ENCODE results near the gene PRTN3.

The PRTN3 gene

DNA sequence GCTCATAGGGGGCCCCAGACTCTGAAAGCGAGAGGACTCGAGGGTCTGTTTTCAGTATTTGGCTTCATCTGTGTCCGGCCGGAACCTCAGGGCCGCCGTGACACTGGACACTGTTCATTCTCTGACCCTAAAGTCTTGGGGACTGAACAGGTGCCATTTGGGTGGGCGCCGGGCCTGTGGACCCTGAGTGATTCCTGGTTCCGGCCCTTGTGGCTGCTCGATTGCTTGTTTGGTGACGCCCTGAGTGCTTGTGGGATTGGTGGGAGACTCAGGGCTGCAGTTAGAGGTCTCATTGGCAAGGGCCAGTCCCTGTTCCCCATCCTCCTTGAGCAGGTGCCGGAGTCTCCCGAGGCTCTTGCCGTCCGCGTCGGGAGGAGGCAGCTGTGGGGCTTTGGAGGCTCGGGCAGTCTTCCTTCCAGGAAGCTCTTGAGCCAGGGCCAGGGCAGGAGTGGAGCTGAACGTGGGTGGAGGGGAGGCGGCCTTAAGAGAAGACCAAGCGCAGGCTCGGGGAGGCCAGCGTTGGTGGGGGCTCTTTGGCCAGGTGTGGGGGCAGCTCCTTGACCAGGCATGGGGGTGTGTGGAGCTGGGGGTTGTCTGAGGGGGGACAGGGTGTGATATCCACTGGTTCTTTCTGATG, 38.8 kb upstream of the PRTN3 start:
- intact Hi-C loops (cut with DNase I), result no loop called here
- DNase-seq, result peak in 1 of 10 donors; percentile 81

GRCh38 chr19:802498-803098, 38.2 kb upstream of the PRTN3 start:
- intact Hi-C loops (cut with DNase I), result no loop called here
- no peak for DNase-seq

GRCh38 chr19:803099-803561, 37.7 kb upstream of the PRTN3 start:
- intact Hi-C loops (cut with DNase I), result no loop called here

GRCh38 chr19:803686-804418, 36.9 kb upstream of the PRTN3 start:
- intact Hi-C loops (cut with DNase I), result no loop called here

More at GRCh38 chr19:803099-803561, 37.7 kb upstream of the PRTN3 start:
- no peak for DNase-seq

GRCh38 chr19:804419-805165, 36.2 kb upstream of the PRTN3 start:
- peak in 1 of 10 donors; percentile 78 for DNase-seq
- intact Hi-C loops (cut with DNase I), result no loop called here

More at GRCh38 chr19:803686-804418, 36.9 kb upstream of the PRTN3 start:
- peak in 1 of 10 donors; percentile 81 for DNase-seq

- no peak for DNase-seq
Measured at GRCh38 chr19:805166-805551, 35.6 kb upstream of the PRTN3 start.

GRCh38 chr19:805600-806550, 34.9 kb upstream of the PRTN3 start:
- intact Hi-C loops (cut with DNase I), result no loop called here
- DNase-seq, result peak in 1 of 10 donors; percentile 81

More at GRCh38 chr19:805166-805551, 35.6 kb upstream of the PRTN3 start:
- intact Hi-C loops (cut with DNase I), result no loop called here

DNA sequence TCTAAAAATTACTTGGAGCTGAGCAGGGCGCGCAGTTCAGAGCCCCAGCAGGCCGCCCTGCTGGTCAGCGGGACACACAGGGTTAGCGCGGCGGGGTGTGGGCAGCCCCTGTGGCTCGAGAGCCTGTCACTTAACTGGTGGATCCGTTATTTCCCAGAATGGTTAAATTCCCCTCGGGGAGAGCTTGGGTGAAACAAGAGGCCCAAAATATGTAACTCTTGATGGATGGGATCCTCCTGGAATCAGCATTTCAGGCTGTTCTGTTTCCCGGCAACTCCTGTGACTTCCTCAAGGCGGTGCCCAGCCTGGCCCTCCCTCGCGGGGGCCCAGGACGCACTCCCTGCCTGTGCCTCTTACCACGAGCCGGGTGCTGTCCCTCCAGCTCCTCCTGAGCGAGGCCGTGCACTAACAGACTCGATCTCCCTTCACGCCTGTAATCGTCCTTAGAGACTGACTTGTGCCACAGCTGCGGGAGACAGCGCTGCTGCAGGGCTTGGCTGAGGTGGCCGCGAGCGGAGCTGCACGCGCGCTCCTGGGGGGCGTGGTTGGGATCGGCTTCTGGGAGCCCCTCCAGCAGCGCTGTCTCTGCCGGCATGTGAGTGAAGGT, 33.9 kb upstream of the PRTN3 start:
- DNase-seq, result peak in 1 of 10 donors; percentile 83
- intact Hi-C loops (cut with DNase I), result no loop called here

GRCh38 chr19:807627-808422, 33.0 kb upstream of the PRTN3 start:
- intact Hi-C loops (cut with DNase I), result no loop called here
- peak in 2 of 10 donors; percentile 71 to 82 for DNase-seq

DNA sequence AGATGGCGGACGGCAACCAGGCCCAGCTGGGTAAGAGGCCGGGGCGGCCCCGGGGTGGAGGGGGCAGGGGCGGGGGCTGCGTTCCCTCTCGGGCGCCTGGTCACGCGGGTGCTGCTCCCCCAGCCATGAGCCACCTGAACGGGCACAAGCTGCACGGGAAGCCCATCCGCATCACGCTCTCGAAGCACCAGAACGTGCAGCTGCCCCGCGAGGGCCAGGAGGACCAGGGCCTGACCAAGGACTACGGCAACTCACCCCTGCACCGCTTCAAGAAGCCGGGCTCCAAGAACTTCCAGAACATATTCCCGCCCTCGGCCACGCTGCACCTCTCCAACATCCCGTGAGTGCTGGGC, 32.4 kb upstream of the PRTN3 start:
- DNase-seq, result peak in 1 of 10 donors; percentile 69
- intact Hi-C loops (cut with DNase I), result no loop called here

DNA sequence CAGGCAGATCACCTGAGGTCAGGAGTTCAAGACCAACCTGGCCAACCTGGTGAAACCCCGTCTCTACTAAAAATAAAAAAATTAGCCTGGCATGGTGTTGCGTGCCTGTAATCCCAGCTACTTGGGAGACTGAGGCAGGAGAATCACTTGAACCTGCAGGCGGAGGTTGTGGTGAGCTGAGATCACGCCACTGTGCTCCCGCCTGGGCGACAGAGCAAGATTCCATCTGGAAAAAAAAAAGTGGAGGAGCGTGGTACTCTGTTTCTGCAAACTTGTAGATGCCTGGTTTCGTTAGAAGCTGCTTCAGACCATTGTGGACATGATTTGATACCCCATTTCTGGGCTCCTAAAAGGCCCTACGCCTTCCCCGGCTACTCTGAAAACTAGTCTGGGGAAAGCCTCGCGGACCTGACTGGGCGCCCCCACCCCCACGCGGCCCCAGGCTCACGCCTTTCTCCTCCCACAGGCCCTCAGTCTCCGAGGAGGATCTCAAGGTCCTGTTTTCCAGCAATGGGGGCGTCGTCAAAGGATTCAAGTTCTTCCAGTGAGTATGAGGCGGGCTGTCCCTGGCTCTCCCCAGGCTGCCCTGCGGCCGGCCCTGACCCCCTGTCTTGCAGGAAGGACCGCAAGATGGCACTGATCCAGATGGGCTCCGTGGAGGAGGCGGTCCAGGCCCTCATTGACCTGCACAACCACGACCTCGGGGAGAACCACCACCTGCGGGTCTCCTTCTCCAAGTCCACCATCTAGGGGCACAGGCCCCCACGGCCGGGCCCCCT, 30.5 kb upstream of the PRTN3 start:
- DNase-seq, result peak in 1 of 10 donors; percentile 80

GRCh38 chr19:810883-811489, 29.8 kb upstream of the PRTN3 start:
- DNase-seq, result peak in 1 of 10 donors; percentile 83
- intact Hi-C loops (cut with DNase I), result no loop called here

More for the DNA sequence above, 30.5 kb upstream of the PRTN3 start:
- intact Hi-C loops (cut with DNase I), result no loop called here

DNA sequence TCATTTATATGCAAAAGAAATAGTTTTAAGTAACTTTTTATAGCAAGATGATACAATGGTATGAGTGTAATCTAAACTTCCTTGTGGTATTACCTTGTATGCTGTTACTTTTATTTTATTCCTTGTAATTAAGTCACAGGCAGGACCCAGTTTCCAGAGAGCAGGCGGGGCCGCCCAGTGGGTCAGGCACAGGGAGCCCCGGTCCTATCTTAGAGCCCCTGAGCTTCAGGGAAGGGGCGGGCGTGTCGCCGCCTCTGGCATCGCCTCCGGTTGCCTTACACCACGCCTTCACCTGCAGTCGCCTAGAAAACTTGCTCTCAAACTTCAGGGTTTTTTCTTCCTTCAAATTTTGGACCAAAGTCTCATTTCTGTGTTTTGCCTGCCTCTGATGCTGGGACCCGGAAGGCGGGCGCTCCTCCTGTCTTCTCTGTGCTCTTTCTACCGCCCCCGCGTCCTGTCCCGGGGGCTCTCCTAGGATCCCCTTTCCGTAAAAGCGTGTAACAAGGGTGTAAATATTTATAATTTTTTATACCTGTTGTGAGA, 29.2 kb upstream of the PRTN3 start:
- intact Hi-C loops (cut with DNase I), result no loop called here
- no peak for DNase-seq

DNA sequence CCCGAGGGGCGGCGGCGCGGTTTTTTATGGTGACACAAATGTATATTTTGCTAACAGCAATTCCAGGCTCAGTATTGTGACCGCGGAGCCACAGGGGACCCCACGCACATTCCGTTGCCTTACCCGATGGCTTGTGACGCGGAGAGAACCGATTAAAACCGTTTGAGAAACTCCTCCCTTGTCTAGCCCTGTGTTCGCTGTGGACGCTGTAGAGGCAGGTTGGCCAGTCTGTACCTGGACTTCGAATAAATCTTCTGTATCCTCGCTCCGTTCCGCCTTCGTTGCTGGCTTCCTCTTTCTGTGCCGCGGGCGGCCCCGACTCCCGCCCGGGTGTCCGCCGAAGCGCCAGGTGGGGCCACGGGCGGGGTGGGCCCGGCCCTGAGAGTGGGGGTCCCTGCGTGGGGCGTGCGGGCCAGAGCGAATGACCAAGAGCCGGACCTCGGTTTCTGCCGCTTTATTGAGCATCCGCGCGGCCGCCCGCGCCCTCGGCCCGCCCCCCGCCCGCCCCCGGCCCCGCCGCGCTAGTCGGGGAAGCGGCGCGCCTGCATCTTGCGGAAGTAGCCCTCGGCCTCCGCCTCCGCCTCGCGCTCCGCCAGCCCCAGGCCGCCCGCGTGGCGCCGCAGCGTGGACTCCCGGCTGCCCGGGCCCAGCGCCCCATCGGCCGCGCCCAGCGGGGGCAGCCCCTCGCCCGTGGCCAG, 28.6 kb upstream of the PRTN3 start:
- intact Hi-C loops (cut with DNase I), result no loop called here
- peak in 1 of 10 donors; percentile 81 for DNase-seq

DNA sequence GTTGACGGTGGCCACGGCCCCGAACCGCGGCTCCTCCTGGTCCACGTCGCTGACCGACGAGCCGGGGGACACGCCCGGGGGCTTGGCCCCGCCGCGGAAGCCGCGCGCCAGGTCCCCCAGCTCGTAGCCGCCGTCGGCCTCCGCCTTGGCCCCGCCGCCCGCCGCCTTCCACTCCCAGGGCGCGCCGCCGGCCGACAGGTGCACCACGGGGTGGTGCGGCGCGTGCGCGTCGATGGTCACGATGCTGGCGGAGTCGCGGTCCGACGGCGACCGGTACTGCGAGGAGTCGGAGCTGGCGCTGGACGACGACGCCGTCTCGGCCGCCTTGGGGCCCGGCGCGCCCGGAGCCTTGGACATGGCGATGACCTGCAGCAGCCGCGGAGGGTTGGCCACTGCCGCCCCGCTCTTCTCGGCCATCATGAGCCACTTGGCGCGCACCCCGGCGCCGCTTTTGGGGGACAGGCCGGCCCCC, 28.0 kb upstream of the PRTN3 start:
- intact Hi-C loops (cut with DNase I), result no loop called here
- DNase-seq, result peak in 1 of 10 donors; percentile 82

Measured in posterior cingulate gyrus (tissue), 11 donors.